Measurements from ENCODE around the gene SLAMF1.

DNA sequence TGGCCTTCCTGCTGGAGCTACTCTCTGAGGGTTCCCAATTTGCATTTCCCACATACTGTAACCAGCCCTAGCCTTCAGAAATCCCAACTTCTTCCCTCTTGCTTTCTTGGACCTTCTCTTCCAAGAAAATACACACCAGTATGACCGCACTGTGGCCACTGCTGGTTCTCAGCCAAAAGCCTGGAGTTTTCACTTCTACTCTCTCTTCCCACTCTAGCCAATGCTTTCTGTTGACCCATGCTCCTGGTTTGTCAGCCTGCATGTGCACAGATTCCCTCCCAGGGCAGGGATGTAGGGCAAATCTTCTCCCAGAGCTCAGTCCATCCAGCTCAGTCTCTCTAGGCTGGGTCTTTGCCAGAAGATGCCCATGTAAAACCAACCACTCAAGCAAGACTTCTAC lies 664 bp downstream of the SLAMF1 start:
- TF ChIP-seq CTCF (conservative IDR thresholded peaks at IDR 0.05; ENCODE audit: low read depth in 2 of 2) (no peak), EZH2 (IDR thresholded peaks at IDR 0.05; ENCODE audit: low read depth, unreplicated experiment) (no peak), POLR2AphosphoS5 (IDR thresholded peaks at IDR 0.05; ENCODE audit: low read depth) (no peak), REST (IDR thresholded peaks at IDR 0.05; ENCODE audit: unreplicated experiment) (no peak), EZH2phosphoT487 (IDR thresholded peaks at IDR 0.05; ENCODE audit: unreplicated experiment) (no peak), JUNB (IDR thresholded peaks at IDR 0.05; ENCODE audit: unreplicated experiment) (no peak), CREB1 (CRISPR knock-in tag; IDR thresholded peaks at IDR 0.05; ENCODE audit: low read depth) (no peak), STAT1 (IDR thresholded peaks at IDR 0.05; ENCODE audit: unreplicated experiment) (no peak), ETS1 (IDR thresholded peaks at IDR 0.05) (no peak), NANOG (IDR thresholded peaks at IDR 0.05; ENCODE audit: borderline replicate concordance) (no peak), ZNF331 (CRISPR knock-in tag; IDR thresholded peaks at IDR 0.05; ENCODE audit: low read depth) (no peak)
- TF ChIP-seq, protein P1, sequence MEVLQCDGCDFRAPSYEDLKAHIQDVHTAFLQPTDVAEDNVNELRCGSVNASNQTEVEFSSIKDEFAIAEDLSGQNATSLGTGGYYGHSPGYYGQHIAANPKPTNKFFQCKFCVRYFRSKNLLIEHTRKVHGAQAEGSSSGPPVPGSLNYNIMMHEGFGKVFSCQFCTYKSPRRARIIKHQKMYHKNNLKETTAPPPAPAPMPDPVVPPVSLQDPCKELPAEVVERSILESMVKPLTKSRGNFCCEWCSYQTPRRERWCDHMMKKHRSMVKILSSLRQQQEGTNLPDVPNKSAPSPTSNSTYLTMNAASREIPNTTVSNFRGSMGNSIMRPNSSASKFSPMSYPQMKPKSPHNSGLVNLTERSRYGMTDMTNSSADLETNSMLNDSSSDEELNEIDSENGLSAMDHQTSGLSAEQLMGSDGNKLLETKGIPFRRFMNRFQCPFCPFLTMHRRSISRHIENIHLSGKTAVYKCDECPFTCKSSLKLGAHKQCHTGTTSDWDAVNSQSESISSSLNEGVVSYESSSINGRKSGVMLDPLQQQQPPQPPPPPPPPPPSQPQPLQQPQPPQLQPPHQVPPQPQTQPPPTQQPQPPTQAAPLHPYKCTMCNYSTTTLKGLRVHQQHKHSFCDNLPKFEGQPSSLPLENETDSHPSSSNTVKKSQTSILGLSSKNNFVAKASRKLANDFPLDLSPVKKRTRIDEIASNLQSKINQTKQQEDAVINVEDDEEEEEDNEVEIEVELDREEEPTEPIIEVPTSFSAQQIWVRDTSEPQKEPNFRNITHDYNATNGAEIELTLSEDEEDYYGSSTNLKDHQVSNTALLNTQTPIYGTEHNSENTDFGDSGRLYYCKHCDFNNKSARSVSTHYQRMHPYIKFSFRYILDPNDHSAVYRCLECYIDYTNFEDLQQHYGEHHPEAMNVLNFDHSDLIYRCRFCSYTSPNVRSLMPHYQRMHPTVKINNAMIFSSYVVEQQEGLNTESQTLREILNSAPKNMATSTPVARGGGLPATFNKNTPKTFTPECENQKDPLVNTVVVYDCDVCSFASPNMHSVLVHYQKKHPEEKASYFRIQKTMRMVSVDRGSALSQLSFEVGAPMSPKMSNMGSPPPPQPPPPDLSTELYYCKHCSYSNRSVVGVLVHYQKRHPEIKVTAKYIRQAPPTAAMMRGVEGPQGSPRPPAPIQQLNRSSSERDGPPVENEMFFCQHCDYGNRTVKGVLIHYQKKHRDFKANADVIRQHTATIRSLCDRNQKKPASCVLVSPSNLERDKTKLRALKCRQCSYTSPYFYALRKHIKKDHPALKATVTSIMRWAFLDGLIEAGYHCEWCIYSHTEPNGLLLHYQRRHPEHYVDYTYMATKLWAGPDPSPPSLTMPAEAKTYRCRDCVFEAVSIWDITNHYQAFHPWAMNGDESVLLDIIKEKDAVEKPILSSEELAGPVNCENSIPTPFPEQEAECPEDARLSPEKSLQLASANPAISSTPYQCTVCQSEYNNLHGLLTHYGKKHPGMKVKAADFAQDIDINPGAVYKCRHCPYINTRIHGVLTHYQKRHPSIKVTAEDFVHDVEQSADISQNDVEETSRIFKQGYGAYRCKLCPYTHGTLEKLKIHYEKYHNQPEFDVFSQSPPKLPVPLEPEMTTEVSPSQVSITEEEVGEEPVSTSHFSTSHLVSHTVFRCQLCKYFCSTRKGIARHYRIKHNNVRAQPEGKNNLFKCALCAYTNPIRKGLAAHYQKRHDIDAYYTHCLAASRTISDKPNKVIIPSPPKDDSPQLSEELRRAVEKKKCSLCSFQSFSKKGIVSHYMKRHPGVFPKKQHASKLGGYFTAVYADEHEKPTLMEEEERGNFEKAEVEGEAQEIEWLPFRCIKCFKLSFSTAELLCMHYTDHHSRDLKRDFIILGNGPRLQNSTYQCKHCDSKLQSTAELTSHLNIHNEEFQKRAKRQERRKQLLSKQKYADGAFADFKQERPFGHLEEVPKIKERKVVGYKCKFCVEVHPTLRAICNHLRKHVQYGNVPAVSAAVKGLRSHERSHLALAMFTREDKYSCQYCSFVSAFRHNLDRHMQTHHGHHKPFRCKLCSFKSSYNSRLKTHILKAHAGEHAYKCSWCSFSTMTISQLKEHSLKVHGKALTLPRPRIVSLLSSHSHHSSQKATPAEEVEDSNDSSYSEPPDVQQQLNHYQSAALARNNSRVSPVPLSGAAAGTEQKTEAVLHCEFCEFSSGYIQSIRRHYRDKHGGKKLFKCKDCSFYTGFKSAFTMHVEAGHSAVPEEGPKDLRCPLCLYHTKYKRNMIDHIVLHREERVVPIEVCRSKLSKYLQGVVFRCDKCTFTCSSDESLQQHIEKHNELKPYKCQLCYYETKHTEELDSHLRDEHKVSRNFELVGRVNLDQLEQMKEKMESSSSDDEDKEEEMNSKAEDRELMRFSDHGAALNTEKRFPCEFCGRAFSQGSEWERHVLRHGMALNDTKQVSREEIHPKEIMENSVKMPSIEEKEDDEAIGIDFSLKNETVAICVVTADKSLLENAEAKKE (CRISPR knock-in tag; IDR thresholded peaks at IDR 0.05) = no peak

Data from GM23338 (cell line).